HepG2 (cell line): ENCODE data around the gene INA. TPM values are rescaled to one million over a fixed set of nuclear protein-coding genes. Genes with fewer than 3 reads are reported as not detected.

Source experiments
- ATAC-seq: fragments of 200-7000 bp; cut with Tn5 transposase; 3 replicates; pipeline ENCODE4 v1.9.1; 2020; ENCODE audit warnings: mild to moderate bottlenecking, moderate library complexity
- BruUV-seq: library from RNA; stranded (reverse); fragments of 400-500 nt; replicated peaks from 2 replicates; lab custom pipeline; 2021; lab: Mats Ljungman, UMichigan
- CTCF ChIA-PET: fragments of 300-600 bp; formaldehyde crosslinking; extraction: SDS; loops from one replicate; lab custom pipeline; 2021; ENCODE audit warnings: low total read pairs, inconsistent platforms, low intra/inter-chr PET ratio; lab: Yijun Ruan, JAX
- POLR2A ChIA-PET: fragments of 350-600 bp; sonication (Branson Sonifier 250); formaldehyde crosslinking; loops from one replicate; lab custom pipeline; 2020; ENCODE audit warnings: antibody characterized with exemption, inconsistent platforms; lab: Yijun Ruan, JAX
- DNase-seq: peaks from one replicate; pipeline ENCODE4 v3.0.0-alpha.2; 2015; ENCODE audit warnings: low spot score
- FAIRE-seq: peaks from 3 replicates; lab custom pipeline; 2011; peaks lifted over from hg19 to GRCh38; lab: Jason Lieb, UNC
- H2AFZ ChIP-seq: one replicate; pipeline ENCODE4 v1.6.1; 2011; ENCODE audit warnings: low read length, inconsistent platforms
- H3K27ac ChIP-seq: fragments of 300-600 bp; 3 replicates; pipeline ENCODE4 v1.8.0; 2011; ENCODE audit warnings: mixed run types, mild to moderate bottlenecking, mixed read lengths, low read length, inconsistent platforms; ENCODE audit not compliant: insufficient read depth; ENCODE audit errors: extremely low read length
- H3K27me3 ChIP-seq, 2 experiments: fragments of 200-600 bp in 1 of 2; 2 replicates in 1 of 2; 3 replicates in 1 of 2; pipeline versions ENCODE4 v1.6.0 to v1.8.0; 2011; ENCODE audit warnings: low read length in 2 of 2, mild to moderate bottlenecking in 2 of 2, moderate library complexity in 2 of 2, inconsistent platforms in 1 of 2; ENCODE audit not compliant: insufficient read depth in 2 of 2, control insufficient read depth in 1 of 2
- H3K36me3 ChIP-seq, 2 experiments: fragments of 200-600 bp in 1 of 2; replicated peaks in 1 of 2; 2 replicates in 1 of 2; 3 replicates in 1 of 2; pipeline versions ENCODE4 v1.5.1 to v1.8.0; 2011; ENCODE audit warnings: low read length in 2 of 2, inconsistent platforms in 1 of 2; ENCODE audit not compliant: insufficient read depth in 2 of 2, control insufficient read depth in 1 of 2
- H3K4me1 ChIP-seq: 2 replicates; pipeline ENCODE4 v1.5.1; 2012; ENCODE audit warnings: low read length, inconsistent platforms; ENCODE audit not compliant: insufficient read depth
- H3K4me2 ChIP-seq: 2 replicates; pipeline ENCODE4 v1.6.0; 2011; ENCODE audit warnings: low read depth, low read length, inconsistent platforms
- H3K4me3 ChIP-seq, 3 experiments: fragments of 200-600 bp in 1 of 3; sonication (generic), shearing (Covaris generic) in 1 of 3; replicated peaks in 1 of 3; 2 replicates each; pipeline ENCODE4 v1.5.1; 2011 to 2016; ENCODE audit warnings: low read length in 3 of 3, inconsistent platforms in 2 of 3, low read depth in 2 of 3, mild to moderate bottlenecking in 2 of 3, control low read depth in 1 of 3, mixed read lengths in 1 of 3; ENCODE audit not compliant: insufficient read depth in 1 of 3
- H3K79me2 ChIP-seq: one replicate; pipeline ENCODE4 v1.6.1; 2011; ENCODE audit warnings: low read length, inconsistent platforms; ENCODE audit not compliant: insufficient read depth
- H3K9ac ChIP-seq: 2 replicates; pipeline ENCODE4 v1.6.0; 2011; ENCODE audit warnings: mild to moderate bottlenecking, low read depth, low read length, inconsistent platforms; ENCODE audit not compliant: insufficient read depth
- H3K9me3 ChIP-seq: 2 replicates; pipeline ENCODE4 v1.5.1; 2012; ENCODE audit warnings: mild to moderate bottlenecking, low read length
- H4K20me1 ChIP-seq: 2 replicates; pipeline ENCODE4 v1.6.0; 2011; ENCODE audit warnings: inconsistent platforms, mild to moderate bottlenecking, low read length, moderate library complexity; ENCODE audit not compliant: insufficient read depth
- ELF3 ChIP-seq: IDR thresholded peaks from 2 replicates; pipeline ENCODE4 v1.6.1; 2016; ENCODE audit warnings: missing genetic modification reagents, missing compliant biosample characterization
- NFATC3 ChIP-seq: sonication (generic); formaldehyde crosslinking; IDR thresholded peaks from 2 replicates; pipeline ENCODE4 v1.5.1; 2020; ENCODE audit warnings: mild to moderate bottlenecking, missing genetic modification reagents
- PITX1 ChIP-seq: sonication (generic); formaldehyde crosslinking; IDR thresholded peaks from 2 replicates; pipeline ENCODE4 v1.5.1; 2020; ENCODE audit warnings: mild to moderate bottlenecking, missing genetic modification reagents
- PRMT3 ChIP-seq: sonication (generic); formaldehyde crosslinking; IDR thresholded peaks from 2 replicates; pipeline ENCODE4 v1.8.1; 2022; ENCODE audit warnings: low read depth, mild to moderate bottlenecking, moderate library complexity, missing genetic modification reagents, borderline replicate concordance
- RBFOX2 ChIP-seq: fragments of 200-400 bp; formaldehyde crosslinking; IDR thresholded peaks from 2 replicates; pipeline ENCODE4 v1.6.1; 2017; ENCODE audit warnings: low read depth, mild to moderate bottlenecking, low read length
- TBX3 ChIP-seq: fragments of 450-650 bp; IDR thresholded peaks from 2 replicates; pipeline ENCODE4 v1.6.1; 2017; ENCODE audit warnings: antibody characterized with exemption, mild to moderate bottlenecking, inconsistent platforms, borderline replicate concordance
- ZNF251 ChIP-seq: sonication (generic); formaldehyde crosslinking; IDR thresholded peaks from 2 replicates; pipeline ENCODE4 v1.9.0; 2021; ENCODE audit warnings: mild to moderate bottlenecking, missing genetic modification reagents
- ZNF280D ChIP-seq: sonication (generic); formaldehyde crosslinking; IDR thresholded peaks from 2 replicates; pipeline ENCODE4 v1.5.1; 2020; ENCODE audit warnings: mild to moderate bottlenecking, missing genetic modification reagents
- ZNF317 ChIP-seq: sonication (generic); formaldehyde crosslinking; IDR thresholded peaks from 2 replicates; pipeline ENCODE4 v1.5.0; 2020; ENCODE audit warnings: mild to moderate bottlenecking, missing genetic modification reagents
- ZNF510 ChIP-seq: sonication (generic); formaldehyde crosslinking; IDR thresholded peaks from 2 replicates; pipeline ENCODE4 v1.4.0; 2020; ENCODE audit warnings: low read depth, mild to moderate bottlenecking, missing genetic modification reagents
- ZNF720 ChIP-seq: sonication (generic); formaldehyde crosslinking; IDR thresholded peaks from 2 replicates; pipeline ENCODE4 v1.4.0; 2020; ENCODE audit warnings: missing genetic modification reagents
- WGBS: methylation state at CpG from one replicate; pipeline ENCODE4 v1.1.6; 2017; ENCODE audit warnings: low lambda C conversion rate; 5-methylcytosine and 5-hydroxymethylcytosine counted together
- in situ Hi-C: cut with HindIII; loops from 2 replicates; pipeline ENCODE4 v1.10.0; 2017; ENCODE audit warnings: low pct_unique_long_range_greater_than_20kb; ENCODE audit not compliant: extremely low pct_ligation_motif_present
- intact Hi-C: fragments of 100-400 bp; cut with micrococcal nuclease; formaldehyde crosslinking; loops from one replicate; pipeline ENCODE4 v1.10.0; 2022; ENCODE audit not compliant: unreplicated experiment
- polyA plus RNA-seq, 8 experiments: library from polyadenylated mRNA; depleted of rRNA in 3 of 8; stranded (reverse) in 7 of 8; unstranded in 1 of 8; fragments of >200 nt; fragmentation: Illumina TruSeq in 4 of 8; extraction: Trizol in 4 of 8; gene quantifications; 2 replicates each; pipeline versions ENCODE4 v1.2.1 to v1.2.3, GENCODE V29; 2011 to 2016; ENCODE audit warnings: low read depth in 4 of 8, missing spikeins in 1 of 8, mixed read lengths in 1 of 8; ENCODE audit not compliant: insufficient read depth in 1 of 8
- total RNA-seq, 5 experiments: library from RNA; depleted of rRNA; stranded (reverse); fragments of >200 nt; fragmentation: Illumina TruSeq; extraction: Trizol; gene quantifications; 2 replicates each; pipeline ENCODE4 v1.2.3, GENCODE V29; 2016; ENCODE audit warnings: low read depth in 1 of 5
- TF ChIP-seq, protein P1 (sequence below): IDR thresholded peaks from 2 replicates; pipeline ENCODE4 v1.6.1; 2016; ENCODE audit warnings: mild to moderate bottlenecking, missing biosample characterization, missing genetic modification reagents

The INA gene
- total and polyA plus RNA-seq, 2 of the 13 experiments (the other 11 are each of a cell fraction or from before 2014, with no cell fraction given), result 0.04 to 0.13 TPM

GRCh38 chr10:103295374-103296015 is 18.6 kb downstream of the INA start (continued):
- TF ChIP-seq ZNF280D (CRISPR knock-in tag) (no peak), TBX3 (no peak), PRMT3 (CRISPR knock-in tag) (no peak), PITX1 (CRISPR knock-in tag) (no peak)

DNA sequence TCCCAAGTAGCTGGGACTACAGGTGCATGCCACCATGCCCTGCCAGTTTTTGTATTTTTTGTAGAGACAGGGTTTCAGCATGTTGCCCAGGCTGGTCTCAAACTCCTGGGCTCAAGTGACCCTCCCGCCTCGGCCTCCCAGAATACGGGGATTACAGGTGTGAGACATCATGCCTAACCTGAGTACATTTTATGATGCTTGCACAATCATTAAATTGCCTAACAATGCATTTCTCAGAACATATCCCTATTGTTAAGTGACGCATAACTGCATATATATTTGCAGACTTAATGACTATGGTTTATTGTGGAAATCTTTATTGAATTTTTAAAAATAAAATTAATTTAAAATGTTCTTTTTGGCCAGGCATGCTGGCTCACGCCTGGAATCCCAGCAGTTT is 30.7 kb downstream of the INA start:
- Histone ChIP-seq H3K79me2 (no peaks in the 10 kb centered on the region), H3K9ac (no peak overlapping the region), H3K4me2 (no peak overlapping the region), H3K4me1 (no peaks in the 10 kb centered on the region), H3K27me3 (no peaks in the 10 kb centered on the region), H3K9me3 (no peaks in the 10 kb centered on the region), H3K4me3 (no peak overlapping the region), H3K27ac (no peak overlapping the region), H3K36me3 (peaks cover 8 to 39% of the 10 kb centered on the region in 2 experiments; a peak in 4 of 5 replicates), H4K20me1 (no peaks in the 10 kb centered on the region), H2AFZ (no peak overlapping the region)
- DNase-seq (no peak), FAIRE-seq (no peak), ATAC-seq (no peak)
- in situ Hi-C loops (no loop called here), intact Hi-C loops (no loop called here)
- WGBS, result 98% methylated on average over 5 of the region's 5 CpGs
- BruUV-seq, result no TSS peak
- TF ChIP-seq RBFOX2 (no peak), ZNF317 (CRISPR knock-in tag) (no peak), ZNF720 (CRISPR knock-in tag) (no peak), ZNF510 (CRISPR knock-in tag) (no peak), NFATC3 (CRISPR knock-in tag) (no peak), ZNF251 (CRISPR knock-in tag) (no peak), ELF3 (CRISPR knock-in tag) (no peak)
- TF ChIP-seq, protein P1, sequence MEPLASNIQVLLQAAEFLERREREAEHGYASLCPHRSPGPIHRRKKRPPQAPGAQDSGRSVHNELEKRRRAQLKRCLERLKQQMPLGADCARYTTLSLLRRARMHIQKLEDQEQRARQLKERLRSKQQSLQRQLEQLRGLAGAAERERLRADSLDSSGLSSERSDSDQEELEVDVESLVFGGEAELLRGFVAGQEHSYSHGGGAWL, result no peak
- POLR2A ChIA-PET, result no interaction called here
- CTCF ChIA-PET, result interaction anchor here (0.6 kb wide), 1 partner anchor 365 kb away, joined by 3 read pairs; no protein-coding TSS in a partner anchor
